Suppressor macrophage (primary cell): Measurements from ENCODE around the gene SERPINB7.

Source experiments
- DNase-seq, 4 experiments: peaks; one replicate each; pipeline ENCODE4 v3.0.0-alpha.2; 2020 to 2022

Gene SERPINB7

DNA sequence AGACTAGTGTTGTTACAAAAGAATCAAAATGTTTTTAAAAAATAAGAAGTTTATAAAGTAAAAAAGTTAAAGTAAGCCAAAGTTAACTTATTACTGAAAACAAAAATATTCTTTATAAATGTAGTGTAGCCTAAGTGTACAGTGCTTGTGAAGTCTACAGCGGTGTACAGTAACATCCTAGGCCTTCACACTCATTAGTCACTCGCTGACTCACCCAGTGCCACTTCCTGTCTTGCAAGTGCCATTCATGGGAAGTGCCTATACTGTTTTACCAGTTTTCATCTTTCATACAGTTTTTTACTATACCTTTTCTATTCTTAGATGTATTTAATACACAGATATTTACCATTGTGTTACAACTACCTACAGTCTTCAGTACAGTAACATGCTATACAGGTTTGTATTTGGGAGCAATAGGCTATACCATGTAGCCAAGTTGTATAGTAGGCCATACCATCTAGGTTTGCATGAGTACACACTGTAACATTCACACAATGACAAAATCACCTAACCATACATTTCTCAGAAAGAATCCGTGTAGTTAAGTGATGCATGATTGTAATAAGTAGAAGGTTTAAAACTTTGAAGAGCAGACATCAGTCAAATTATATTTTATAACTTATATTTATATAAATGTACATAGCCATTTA lies 13.4 kb downstream of the SERPINB7 start:
- peak; percentile 65 to 83 (median 80) for DNase-seq

DNA sequence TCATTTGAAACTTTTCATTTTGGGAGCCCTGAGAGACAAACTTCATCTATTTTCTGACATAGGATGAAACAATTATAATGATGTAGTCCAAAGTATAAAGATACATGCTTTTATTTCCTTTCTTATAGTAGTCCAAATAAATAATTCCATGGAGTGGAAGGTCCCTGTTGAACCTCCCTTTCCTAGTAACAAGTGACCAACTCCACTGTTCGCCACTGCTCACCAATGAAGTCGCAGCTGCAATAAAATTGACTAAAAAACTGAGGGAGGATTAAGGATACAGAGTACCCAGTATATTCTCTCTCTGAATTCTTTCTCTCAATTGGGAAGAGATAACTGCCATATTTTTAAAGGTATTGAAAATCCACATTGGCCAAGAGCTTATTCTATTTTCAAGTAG lies 14.1 kb downstream of the SERPINB7 start:
- no peak for DNase-seq

DNA sequence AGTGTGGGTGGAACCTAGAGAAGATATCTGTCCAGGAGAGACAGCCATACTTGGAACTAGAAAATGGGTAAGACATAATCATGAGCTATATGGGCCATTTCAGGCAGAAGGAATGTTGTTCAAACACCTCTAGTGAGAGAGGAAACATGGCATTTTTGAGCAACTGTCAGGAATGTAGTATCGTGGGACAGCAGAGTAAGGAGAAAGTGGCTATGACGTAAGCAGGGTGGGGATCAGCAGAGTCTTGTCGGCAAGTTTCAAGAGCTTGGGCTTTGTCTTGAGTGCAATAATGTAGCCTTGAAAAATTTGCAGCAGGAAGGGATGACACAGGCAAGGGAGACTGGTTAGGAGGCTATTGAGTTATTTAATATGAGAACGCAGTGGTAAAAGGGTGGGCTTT lies 20.4 kb downstream of the SERPINB7 start:
- DNase-seq, result no peak

DNA sequence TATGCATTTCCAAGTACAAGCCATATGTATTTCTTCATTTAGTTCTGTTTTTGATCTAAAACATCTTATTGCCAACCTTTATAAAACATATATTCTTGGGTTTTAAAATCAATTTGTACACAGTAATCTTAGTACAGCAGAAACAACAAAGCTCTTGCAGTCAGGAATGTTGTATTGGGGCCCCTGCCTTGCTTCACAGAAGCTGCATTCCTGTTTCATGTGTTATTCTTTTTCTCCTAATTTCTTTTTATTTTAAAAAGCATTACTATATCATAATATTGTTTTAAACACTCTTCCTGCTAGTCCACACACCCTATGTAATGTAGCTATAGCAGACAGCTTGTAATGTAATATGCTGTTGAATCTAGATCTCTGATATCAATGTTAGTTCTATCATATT lies 24.0 kb downstream of the SERPINB7 start:
- DNase-seq, result no peak

DNA sequence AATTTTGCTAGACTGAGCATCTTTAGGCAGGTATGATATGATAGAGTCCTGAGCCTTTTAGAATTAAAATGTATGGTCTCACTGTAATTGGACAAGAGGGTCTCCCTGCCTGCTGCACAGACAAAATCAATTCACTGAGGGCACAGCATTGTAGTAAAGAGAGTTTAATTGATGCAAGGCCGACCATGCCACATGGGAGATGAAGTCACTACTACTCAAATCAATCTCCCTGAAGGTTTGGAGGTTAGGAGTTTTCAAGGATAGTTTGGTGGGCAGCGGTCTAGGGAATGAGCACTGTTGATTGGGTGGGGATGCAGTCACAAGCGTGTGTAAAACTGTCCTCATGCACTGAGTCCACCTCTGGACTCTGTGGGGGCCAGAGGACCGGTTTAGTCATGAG lies 26.1 kb downstream of the SERPINB7 start:
- DNase-seq, result no peak

DNA sequence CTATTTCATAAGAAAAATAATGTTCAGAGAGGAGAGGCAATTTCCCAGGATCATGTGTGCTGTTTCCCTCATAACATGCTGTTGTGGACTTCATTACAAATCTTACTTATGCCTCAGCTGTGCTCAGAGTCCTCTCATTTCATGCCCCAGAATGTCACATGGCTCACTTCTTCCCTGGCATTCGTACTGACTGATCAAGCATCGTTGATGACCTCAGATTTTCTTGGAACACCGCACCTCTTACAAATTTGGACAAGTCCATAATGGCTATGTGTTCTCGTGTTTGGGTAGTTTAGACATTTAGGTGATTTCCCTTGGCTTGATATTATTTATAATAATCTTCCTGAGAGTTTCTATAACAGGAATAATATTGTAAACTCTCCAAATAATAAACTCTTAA lies 32.9 kb downstream of the SERPINB7 start:
- DNase-seq, result no peak

DNA sequence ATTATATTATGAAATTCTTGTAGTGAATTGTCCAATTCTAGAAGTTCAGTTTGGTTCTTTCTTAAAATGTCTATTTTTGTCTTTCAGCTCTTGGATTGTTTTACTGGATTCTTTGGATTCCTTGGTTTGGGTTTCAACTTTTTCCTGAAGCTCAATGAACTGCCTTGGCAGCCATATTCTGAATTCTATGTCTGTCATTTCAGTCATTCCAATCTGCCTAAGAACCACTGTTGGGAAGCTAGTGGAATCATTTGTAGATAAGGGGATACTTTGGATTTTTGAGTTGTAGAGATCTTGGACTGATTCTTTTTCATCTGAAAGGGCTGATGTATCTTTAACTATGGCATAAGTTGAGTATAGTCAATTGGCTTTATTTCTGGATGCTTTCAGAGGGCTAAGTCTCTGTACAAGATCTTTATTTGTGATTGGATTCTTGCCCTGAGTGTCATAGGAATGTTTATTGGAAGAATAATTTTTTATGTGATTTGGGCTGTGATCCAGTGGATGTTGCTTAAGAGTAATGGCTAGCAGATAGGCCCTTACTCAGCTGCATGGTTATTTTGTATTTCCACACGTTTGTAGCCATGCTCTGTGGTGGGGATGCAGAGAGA lies 42.3 kb downstream of the SERPINB7 start:
- no peak for DNase-seq

DNA sequence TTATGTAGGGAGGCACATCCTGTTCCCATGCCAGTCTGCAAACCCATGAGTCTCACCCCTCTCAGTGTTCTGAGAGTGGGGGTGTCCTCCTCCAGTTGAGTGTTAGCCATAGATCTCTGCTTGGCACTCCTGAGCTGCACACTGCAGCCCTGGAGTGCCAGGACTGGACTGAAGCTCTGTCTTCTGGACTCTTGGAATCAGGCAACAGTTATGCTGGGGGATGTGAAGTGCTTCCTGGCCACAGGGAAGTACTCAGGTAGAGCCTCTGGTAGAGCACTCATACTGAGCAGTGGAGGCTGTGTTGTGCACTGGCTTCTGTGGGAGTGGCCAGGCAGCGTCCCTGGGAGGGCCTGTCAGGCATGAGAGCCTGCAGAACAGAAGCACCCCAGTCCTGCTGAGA lies 43.0 kb downstream of the SERPINB7 start:
- no peak for DNase-seq

DNA sequence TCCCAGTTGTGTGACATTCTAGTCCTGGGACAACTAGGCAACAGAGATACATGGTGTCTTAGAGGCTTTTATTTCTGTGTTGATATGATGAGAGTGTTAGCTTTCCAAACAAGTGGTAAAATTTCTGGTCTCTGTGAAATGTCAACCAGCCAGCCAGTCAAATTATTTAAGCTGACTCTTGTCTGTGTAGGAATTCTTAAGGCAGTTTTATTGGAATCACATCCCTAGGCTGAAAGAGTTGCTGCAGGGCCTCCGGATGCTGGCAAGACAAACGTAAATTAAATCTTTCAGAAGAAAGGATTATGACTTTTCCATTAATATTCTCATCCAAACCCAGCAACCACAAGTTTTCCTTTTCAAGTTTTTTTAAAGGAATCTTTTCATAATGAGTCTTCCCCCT lies 44.6 kb downstream of the SERPINB7 start:
- no peak for DNase-seq

DNA sequence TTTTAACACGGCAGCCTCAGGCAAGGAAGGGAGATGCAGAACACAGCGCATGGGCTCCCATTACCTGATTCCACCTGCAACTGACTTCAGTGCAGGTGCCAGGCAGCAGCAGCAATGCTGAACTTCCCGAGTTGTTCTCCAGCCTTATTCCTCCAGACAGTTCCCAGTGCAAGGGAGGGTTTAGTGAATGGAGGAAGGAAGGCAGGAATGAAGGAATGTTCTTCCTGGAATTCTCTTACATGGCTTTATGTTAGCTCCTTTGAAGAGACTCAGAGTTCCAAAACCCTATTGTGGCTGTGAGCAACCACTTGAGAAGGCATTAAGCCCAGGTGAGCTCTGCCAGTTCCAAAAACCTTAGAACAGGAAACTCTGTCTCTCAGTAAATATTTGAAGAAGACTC lies 45.5 kb downstream of the SERPINB7 start:
- DNase-seq, result no peak

DNA sequence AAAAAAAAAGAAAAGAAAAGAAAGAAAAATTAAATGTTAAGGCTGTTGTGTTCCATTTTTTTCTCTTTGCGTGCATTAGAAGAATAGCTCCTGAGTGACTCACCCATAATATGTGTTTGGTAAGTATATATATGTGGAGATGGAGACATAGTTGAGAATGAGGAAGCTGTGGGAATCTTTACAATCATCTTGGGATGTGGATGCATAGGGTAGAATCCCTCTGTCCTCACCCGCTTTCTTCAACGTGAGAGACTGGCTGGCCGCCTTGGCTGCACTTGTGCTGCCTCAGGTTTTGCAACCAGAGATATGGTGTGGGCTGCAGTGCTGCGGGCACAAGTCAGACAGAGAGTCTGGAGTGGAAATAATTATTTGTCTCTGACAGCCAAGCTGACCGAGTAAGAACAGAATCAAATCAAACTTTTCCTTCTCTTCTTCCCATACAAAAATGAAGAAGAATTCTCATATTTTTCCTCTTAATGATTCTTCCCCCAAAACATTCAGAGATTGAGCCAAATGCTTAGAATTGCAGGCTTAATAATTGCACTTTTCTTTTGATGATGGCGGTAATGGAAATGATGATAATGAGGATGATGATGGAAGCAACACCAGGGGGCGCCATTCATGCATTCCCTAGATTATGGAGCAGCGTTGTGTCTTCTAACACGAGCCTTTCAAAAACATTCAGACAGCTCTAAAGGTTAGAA lies 48.5 kb downstream of the SERPINB7 start:
- peak; percentile 35 to 67 (median 51) for DNase-seq

DNA sequence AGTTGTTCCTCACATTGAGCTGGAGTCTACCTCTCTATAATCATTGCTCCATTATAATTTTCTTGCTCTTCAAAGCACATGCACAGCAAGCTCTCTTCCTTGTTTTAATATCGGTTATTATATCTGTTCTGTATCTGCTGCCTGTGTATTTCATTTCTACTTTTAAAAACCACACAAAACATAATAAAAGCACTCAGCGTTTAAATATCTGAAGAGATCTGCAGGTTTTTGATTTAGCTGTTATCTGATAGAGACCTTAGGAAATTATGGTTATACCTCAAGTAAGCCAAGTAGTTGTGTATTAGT lies 49.0 kb downstream of the SERPINB7 start:
- DNase-seq, result no peak

DNA sequence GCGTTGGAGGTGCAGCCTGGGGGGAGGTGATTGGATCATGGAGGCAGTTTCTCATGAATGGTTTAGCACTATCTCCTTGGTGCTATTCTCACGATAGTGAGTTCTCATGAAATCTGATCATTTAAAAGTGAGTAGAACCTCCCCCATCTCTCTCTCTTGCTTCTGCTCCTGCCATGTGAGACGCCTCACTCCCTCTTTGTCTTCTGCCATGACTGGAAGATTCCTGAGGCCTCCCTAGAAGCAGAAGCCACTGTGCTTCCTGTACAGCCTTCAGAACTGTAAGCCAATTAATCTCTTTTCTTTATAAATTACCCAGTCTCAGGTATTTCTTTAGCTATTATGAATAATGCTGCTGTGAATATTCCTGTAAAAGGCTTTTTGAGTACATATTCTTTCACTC lies 52.9 kb downstream of the SERPINB7 start:
- DNase-seq, result no peak

DNA sequence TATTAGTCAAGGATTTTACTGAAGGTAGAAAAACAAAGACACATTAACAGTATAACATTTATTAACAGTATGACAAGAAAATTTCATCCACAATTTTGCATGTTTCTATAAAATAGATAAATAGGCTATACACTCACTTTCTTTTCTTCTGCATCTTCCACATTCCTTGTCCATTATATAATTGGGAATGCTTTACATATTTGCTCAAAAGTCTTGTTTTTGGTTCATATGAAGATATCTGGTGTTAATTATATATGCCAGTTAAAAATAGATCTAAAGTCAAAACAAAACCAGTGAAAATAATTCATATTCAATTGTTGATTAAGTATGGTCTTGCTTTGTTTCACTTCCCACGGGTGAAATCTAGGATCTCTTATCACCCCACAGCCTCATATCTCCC lies 53.4 kb downstream of the SERPINB7 start:
- DNase-seq, result no peak

DNA sequence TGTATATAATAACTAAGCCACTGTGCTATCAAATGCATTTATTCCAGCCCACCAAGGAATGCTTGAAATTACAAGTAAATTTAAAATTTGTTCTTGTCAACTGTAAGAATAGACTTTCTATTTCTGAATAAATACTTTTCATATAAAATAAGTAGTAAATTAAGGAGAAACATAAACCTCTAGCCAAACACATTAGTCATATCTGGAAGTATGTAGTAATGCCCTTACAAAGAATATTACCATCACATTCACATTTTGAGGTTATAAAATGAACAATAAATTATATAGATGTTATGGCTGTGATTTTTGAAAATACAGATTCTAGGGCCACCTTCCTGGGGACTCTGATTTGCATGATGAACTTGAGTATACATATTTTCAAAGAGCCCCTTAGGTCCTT lies 54.7 kb downstream of the SERPINB7 start:
- DNase-seq, result no peak

DNA sequence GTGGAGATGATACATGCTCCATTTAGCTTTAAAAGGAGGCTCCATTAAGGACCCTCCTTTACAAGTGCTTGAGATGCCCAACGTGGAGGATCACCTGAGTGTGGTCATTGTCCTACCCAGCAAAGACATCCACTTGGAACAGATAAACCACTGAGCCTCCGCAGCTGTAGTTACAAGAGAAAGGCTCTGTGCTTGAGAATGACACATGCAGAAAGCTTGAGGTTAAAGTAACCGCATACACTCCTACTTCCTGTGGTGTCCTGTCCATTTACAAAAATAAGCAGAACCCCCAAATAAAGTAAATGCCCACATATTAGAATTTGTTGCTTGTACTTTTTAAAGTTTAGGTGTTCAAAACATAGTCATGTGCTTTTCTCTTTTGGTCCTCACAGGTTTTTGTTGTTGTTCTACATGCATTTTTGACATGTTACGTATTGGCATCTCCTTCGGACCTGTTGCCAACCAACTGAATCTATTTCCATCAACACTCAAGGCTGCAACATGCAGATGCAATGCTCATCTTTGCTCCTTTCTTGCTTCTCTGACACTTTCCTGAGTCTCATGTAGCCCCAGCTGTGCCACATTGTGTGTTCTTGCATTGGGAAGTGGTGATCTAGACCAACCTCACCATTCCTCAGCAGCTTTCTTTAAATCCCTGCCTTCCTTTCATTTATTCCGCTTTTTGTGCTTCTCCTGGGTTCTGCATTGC lies 56.0 kb downstream of the SERPINB7 start:
- peak; percentile 18 to 65 (median 46) for DNase-seq

DNA sequence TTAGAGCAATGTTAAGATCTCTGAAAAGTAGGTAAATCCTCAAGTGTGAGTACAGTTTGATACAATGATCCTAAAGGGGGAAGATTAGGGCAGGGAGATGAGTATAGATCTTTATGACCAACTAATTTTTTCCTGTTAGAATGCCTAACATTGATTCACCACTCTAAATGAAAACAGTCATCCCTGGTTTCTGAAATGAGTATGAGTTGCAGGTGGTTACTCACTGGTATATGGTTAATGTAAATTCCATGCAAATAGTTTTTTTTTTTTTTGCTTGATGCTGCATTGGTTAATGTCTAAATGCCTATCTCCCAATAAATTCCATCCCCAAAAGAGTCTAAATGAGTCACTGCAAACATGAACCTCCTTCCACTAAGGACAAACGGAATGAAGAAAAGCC lies 57.3 kb downstream of the SERPINB7 start:
- DNase-seq, result no peak

DNA sequence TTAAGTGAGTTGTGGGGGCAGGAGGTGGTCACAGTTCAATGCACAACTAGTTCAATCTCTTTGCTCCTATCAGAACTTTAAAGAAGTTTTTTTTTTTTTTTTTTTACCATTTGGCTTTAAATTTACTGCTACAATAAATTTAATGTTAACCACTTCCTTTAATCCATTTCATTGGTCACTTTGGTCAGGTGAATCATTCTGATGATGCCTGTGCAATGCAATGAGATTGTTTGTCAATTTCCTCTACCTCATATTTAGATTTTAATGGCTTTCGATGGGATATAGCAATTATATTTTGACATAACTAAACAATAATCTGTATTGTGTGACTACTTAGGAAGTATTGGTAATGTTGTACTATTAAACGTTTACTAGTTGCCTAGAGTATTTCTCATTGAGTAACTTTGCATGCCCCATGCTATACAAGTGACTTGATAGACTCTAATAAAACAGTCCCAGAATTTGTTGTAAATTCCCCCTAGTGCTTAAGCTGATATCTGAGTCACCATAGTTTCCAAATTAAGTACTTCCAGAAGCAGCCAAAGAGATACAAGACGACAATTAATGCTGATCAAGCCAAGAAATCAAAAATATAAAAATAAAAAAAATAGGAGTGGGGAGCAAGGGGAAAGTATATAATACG lies 59.4 kb downstream of the SERPINB7 start:
- DNase-seq, result no peak

DNA sequence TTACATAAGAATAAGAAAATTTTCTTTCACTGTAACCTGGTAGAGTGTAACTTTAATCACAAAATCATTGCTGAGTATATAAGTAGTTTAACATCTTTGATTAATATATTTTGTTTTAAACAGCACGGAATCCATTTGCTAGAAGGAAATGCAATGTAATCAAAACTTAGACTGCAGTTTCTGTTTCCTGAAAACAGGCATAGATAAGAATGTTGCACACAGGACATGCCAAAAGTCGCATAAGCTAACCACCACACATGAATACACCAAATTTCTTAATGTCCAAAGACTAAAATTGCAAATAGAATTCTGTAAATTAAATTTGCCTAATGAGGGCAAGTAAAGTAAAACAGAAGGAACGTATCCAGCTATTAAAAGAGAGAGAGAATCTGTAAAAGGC lies 61.2 kb downstream of the SERPINB7 start:
- no peak for DNase-seq

DNA sequence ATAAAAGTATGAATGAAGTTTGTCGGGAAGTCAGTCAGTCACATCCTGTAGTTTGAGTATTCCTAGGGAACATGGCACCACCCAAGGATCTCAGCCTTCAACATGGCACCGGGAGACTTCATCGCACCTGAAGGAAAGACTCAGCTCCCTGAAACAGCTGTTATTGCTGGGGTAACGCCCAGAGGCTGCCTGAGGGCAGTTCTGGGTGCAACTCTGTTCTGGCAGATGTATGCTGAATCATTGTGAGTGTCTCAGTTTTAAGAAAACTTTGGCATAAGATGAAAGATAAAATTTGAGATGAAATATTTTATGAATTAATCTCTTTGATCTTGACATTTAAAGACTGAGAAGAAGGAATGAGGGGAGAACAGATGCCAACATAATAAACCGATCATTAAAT lies 62.4 kb downstream of the SERPINB7 start:
- no peak for DNase-seq

DNA sequence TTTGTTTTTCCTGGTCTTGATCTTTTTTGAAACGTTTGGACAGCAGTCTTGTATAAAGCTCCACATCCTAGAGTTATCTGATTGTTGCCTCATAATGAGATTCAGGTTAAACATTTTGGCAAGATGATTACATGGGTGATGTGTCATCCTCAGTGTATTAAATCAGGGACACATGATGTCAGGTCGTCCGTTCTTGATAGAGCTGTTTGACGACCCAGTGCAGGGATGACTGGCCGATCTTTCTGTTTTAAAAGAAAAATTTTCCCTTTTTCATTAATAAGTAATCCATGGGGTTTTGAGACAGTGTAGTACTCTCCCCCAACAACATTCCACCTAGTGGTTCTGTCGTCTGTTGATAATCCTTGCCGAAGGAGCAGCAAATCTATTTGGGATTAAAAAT lies 67.8 kb downstream of the SERPINB7 start:
- DNase-seq, result no peak

DNA sequence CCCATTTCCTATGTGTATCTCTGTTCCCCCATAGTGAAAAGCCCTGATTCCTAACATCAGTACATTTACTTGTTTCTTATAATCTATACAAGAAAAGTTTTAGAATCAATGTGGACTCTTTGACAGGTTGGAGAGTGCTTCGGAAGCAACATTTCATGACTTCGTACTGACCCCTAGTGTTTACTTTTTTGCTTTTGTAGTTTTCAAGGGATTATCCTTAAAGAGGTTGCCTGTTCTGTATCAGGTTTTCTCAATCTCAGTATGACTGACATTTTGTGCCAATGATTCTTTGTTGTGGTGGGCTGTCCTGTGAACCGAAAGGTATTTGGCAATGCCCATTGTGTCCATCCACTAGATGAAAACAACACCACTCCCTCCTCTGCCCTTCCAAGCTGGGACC lies 69.0 kb downstream of the SERPINB7 start:
- DNase-seq, result peak; percentile 17 to 70 (median 49)

DNA sequence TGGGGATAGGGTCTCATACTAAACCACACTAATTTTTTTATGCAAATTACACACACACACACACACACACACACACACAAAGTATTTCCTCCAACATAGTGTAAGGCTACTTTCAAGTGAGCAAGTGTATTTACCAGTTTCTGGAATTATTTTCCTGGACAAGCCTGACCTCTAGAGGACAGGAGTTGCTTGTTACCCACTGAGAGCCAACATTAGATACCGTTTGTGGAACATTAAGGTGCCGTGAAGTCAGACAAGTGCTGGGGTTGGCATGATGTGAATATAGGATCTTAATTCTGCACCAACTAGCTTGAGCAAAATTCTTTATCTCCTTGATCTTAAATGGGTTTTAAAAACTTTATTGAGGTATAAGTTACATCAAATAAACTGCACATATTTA lies 72.9 kb downstream of the SERPINB7 start:
- DNase-seq, result peak; percentile 51 to 74 (median 62)
